ENCODE results near the gene NAA80.
"Not testable (repeated sequence)": the region's sequence is repeated elsewhere in the genome, so short reads cannot be mapped to it uniquely, and the experiment has no call there.

The NAA80 gene

DNA sequence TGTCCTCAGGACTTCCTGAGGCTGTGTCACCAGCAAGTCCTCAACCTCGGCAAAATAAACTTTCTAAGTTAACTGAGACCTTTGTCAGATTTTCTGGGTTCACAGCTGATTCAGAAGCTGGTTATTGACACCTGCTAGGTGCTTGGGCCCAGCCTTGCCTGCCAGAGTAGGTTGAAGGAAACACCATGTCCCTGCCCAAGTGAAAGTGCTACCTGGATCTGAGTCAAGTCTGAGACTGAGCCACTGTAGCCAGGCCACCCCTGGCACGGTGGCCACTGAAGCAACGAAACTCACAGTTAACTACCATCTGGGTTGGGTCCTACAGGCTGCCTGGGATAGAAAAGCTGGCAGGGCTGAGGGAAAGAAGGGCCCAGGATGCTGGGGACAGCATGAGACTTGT is 15.1 kb upstream of the NAA80 start:
- Histone ChIP-seq H3K36me3 (replicated peaks) (peaks cover 22% of the 10 kb centered on the region), H3K4me3 (no peak overlapping the region), H3K9me3 (no peaks in the 10 kb centered on the region), H3K27me3 (ENCODE audit: low read depth) (no peaks in the 10 kb centered on the region), H3K4me1 (no peaks in the 10 kb centered on the region)
- in situ Hi-C loops (cut with MboI; ENCODE audit: low sequenced_read_pairs) = no loop called here
- no peak for DNase-seq (ENCODE audit: low spot score in 2 of 2)

DNA sequence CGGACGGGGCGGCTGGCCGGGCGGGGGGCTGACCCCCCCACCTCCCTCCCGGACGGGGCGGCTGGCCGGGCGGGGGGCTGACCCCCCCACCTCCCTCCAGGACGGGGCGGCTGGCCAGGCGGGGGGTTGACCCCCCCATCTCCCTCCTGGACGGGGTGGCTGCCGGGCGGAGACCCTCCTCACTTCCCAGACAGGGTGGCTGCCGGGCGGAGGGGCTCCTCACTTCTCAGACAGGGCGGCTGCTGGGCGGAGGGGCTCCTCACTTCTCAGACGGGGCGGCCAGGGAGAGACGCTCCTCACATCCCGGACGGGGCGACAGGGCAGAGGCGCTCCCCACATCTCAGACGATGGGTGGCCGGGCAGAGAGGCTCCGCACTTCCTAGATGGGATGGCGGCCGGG is 12.8 kb upstream of the NAA80 start:
- H3K4me1 ChIP-seq; H3K27me3 ChIP-seq (ENCODE audit: low read depth); H3K36me3 ChIP-seq (replicated peaks); H3K4me3 ChIP-seq; DNase-seq (ENCODE audit: low spot score in 2 of 2); in situ Hi-C loops (cut with MboI; ENCODE audit: low sequenced_read_pairs): not testable (repeated sequence)
- H3K9me3 ChIP-seq = peaks cover 12% of the 10 kb centered on the region

DNA sequence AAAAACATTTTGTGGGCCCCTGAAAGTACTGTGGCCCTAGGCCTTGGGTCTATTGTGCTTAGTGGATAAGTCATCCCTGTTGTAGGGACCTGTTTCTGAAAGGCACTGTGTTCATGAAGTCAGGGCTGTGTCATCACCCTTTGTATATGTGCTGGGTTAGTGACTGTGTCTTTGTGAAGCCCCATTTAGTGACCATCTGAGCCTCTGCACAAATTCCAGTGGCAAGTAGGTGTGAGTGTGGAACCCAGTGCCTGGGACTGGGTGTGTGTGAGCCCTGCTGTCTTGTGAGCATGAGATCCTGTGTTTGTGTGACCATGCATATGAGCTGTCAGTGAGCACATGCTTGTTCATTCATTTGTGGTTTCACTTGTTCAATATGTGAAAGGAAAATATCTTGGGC is 5.4 kb upstream of the NAA80 start:
- Histone ChIP-seq H3K27me3 (ENCODE audit: low read depth) (no peaks in the 10 kb centered on the region), H3K4me3 (no peak overlapping the region), H3K36me3 (replicated peaks) (no peaks in the 10 kb centered on the region), H3K9me3 (peaks cover 21% of the 10 kb centered on the region), H3K4me1 (peaks cover 8% of the 10 kb centered on the region)
- DNase-seq (ENCODE audit: low spot score in 2 of 2) = no peak
- in situ Hi-C loops (cut with MboI; ENCODE audit: low sequenced_read_pairs) = no loop called here

DNA sequence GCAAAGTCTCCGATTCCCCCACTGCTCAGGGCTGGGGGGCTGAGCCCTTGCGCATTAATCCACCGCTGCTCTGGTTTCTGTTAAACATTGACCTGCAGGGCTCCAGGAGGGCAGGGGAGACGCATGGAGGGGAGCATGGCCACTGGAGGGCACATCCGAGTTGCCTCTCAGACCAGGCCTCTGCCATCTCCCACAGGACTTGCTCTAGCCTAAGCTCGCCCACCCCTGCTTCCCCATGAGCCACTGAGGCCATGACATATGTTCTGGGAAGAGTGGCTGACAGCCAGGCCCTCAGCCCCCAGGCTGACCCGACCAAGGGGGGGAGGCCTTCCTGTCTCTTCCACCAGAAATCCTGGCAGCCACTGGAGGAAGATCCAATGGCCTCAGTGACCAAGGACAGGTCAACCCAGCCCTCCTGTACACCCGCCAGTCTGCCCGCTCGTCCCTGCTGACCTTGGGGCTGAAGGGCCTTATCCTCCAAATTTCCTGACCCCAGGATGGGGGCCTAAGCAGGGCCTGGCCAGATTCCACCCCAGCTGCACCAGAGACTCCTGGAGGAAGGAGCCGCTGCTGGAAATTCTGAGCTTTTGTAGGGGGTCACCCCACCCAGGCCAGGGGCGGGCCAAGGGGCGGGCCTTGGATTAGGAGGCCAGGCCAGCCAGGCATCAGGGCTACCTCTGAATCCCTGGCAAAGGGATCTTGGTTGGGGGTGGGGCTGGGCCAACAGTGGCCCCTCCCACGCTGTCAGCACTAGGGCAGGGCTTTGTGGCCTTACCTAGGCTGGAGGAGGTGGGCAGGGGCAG is 4.0 kb upstream of the NAA80 start, which contains the start of gene HYAL1:
HYAL1 (minus strand) TSS at position 562 of the 803 bp plus-strand sequence. CDS start 618 bp downstream, outside the sequence.
- peak in 1 of 2 experiments; percentile 71 for DNase-seq (ENCODE audit: low spot score in 2 of 2)
- H3K36me3 ChIP-seq (replicated peaks) = no peaks in the 10 kb centered on the region
- H3K4me1 ChIP-seq = peaks cover 10% of the 10 kb centered on the region
- H3K4me3 ChIP-seq = no peak within 1 kb of the TSS
- no peaks in the 10 kb centered on the region for H3K27me3 ChIP-seq (ENCODE audit: low read depth)
- peaks cover 14% of the 10 kb centered on the region for H3K9me3 ChIP-seq
- in situ Hi-C loops (cut with MboI; ENCODE audit: low sequenced_read_pairs) = no loop called here

DNA sequence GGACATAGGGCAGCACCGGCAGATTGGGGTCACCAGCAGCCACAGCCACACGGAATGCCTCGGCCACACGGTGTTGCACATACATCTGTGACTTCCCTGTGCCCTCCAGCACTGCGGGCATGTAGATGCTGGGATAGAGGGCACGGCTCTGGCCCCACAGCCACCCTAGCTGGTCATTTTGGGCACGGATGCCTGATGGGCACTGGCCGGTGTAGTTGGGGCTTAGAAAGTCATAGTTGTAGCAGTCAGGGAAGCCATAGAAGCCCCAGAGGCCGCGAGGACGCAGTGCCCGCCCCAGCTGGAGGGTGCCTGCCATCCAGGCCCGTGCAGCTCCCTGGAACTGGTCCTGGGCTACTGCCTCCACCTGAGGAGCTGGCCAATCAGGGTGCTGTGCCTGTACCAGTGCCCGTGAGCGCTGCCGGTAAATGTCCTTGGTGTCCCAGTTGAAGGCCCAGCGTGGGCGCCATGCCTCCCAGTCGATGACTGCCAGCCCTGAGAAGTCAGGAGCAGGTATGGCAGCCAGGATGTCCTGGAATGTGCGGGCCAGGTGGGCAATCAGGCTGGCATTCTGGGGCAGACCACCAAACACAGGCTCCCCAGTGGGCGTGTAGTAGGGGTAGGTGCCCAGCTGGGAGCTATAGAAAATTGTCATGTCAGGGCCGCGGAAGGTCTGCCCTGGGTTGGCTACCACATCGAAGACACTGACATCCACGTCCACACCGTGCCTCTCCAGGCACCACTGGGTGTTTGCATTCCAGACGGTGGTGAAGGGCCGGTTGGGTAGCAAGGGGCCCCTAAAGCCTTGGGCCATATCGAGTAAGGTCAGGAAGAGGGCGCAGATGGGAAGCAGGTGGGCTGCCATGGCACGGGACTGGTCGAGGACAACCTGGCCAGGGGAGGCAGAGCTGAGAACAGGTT is 3.1 kb upstream of the NAA80 start:
- H3K4me1 ChIP-seq = peaks cover 12% of the 10 kb centered on the region

DNA sequence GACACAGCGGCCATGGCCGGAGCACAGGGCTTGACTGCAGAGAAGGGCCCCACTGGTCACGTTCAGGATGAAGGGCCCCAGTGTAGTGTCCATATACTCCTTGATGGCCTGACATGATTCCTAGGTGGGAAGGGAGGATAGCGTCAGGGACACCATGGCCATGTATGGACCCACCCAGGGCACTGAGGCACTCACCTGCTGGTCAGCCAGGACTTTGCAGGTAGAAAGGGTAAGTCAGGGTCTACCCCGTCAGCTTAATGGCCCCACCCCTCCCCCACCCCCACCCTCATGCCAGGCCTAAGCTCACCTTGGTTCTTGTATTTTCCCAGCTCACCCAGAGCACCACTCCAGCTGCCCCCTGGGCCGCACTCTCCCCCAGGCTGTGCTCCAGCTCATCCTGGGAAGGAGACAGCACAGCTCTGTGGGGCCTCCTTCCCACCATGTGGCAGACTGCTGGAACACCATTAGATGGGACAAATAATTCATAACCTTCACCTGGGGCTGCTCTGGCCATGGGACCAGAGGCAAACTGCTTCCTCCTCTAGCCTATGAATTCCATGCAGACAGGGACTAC is 1.6 kb upstream of the NAA80 start:
- Histone ChIP-seq H3K4me3 (no peak overlapping the region), H3K27me3 (ENCODE audit: low read depth) (no peaks in the 10 kb centered on the region), H3K4me1 (peaks cover 12% of the 10 kb centered on the region), H3K9me3 (no peaks in the 10 kb centered on the region), H3K36me3 (replicated peaks) (no peaks in the 10 kb centered on the region)
- no peak for DNase-seq (ENCODE audit: low spot score in 2 of 2)
- in situ Hi-C loops (cut with MboI; ENCODE audit: low sequenced_read_pairs) = no loop called here

More for the DNA sequence above, 3.1 kb upstream of the NAA80 start:
- H3K36me3 ChIP-seq (replicated peaks) = no peaks in the 10 kb centered on the region
- H3K9me3 ChIP-seq = peaks cover 11% of the 10 kb centered on the region
- no peak overlapping the region for H3K4me3 ChIP-seq
- no peaks in the 10 kb centered on the region for H3K27me3 ChIP-seq (ENCODE audit: low read depth)
- DNase-seq (ENCODE audit: low spot score in 2 of 2) = no peak
- in situ Hi-C loops (cut with MboI; ENCODE audit: low sequenced_read_pairs) = no loop called here

DNA sequence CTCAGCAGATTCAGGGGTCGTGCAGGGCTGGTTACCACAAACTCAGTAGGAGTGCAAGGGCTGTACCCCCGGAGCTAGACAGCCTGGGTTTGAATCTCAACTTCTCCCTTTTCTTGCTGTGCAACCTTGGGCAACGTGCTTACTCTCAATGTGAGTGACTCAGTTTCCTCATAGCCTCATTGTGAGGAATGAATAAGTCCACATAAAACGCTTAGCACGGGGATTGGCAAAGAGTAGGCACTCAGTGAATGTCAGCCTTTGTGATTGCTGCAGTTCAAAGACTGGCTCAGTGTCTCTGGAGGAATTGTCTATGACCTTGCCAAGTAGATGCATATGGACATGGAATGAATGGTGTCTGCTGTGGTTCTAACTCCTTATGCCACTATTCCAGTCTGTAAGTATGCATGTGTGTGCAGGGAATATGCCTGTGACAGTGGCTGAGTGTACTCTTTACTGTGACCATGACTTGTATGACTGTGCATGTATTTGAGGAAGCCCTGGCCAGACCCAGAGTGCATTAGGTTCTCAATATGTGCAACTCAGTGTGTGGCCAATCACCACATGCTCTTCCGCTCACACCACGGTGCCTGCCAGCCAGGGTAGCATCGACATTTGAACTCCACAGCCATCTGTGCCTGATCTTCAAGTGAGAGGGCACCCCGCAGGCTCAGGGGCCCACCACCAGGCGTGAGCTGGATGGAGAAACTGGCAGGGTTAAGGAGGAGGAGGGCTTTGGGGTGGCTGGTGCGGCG is 900 bp upstream of the NAA80 start:
- Histone ChIP-seq H3K4me1 (peaks cover 12% of the 10 kb centered on the region), H3K4me3 (peak overlapping the region; percentile 75), H3K36me3 (replicated peaks) (no peaks in the 10 kb centered on the region), H3K9me3 (no peaks in the 10 kb centered on the region), H3K27me3 (ENCODE audit: low read depth) (no peaks in the 10 kb centered on the region)
- no peak for DNase-seq (ENCODE audit: low spot score in 2 of 2)
- in situ Hi-C loops (cut with MboI; ENCODE audit: low sequenced_read_pairs) = no loop called here

DNA sequence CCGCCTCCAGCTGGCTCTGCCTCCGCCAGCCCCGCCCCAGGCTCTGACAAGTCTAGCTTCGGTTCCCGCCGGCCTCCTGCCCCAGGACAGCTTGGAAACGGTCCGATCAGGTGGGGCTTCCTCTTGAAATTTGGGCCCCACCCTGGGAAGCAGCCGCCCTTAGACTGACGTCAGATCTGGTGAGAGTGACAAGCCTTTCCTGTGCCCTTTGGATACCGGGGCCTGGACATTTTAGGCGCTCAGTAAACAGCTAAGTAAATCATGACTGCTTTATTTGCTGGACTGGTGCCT is 378 bp upstream of the NAA80 start:
- no peak for DNase-seq (ENCODE audit: low spot score in 2 of 2)
- peaks cover 12% of the 10 kb centered on the region for H3K4me1 ChIP-seq
- no peaks in the 10 kb centered on the region for H3K36me3 ChIP-seq (replicated peaks)
- in situ Hi-C loops (cut with MboI; ENCODE audit: low sequenced_read_pairs) = no loop called here
- no peaks in the 10 kb centered on the region for H3K9me3 ChIP-seq
- H3K27me3 ChIP-seq (ENCODE audit: low read depth) = no peaks in the 10 kb centered on the region
- peak overlapping the region; percentile 75 for H3K4me3 ChIP-seq

DNA sequence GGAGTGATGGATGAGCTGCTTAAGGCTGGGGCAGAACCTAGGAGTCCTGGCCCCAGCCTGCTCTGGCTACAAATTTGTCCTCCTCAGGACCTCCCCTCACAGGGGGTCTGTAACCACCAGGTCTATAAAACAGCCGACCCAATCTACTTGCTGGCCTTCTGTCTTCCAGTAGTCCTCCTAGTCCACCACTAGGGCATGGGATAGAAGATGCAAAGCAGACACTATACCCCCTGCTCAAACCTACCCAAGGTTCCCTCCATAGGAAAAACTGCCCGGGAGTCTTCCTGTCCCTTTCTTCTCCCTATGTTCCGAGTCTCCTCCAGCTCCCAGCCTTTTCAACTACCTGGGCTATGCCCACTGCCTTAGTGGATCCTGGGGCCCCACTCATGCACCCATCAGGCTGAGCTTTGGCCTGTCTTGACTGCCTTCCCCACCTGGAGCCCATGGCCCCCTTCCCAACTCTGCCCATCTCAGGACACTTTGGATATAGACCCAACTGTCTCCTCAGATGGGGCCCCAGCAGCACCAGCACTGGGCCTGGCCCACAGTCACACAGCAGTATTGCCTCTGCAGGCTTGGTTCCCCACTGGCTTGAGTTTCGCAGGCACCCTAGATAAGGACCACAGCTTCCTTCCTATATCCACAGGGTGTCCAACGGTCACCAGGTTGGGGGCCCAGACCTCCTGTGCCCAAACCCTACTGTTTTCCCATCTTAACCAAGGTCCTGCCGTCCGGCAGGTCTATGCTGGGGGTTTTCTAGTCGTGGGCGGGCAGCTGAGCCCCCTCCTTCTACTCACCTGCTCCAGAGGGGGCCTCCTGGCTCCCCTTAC is 1.1 kb downstream of the NAA80 start:
- H3K4me1 ChIP-seq = peaks cover 12% of the 10 kb centered on the region
- no peaks in the 10 kb centered on the region for H3K27me3 ChIP-seq (ENCODE audit: low read depth)
- in situ Hi-C loops (cut with MboI; ENCODE audit: low sequenced_read_pairs) = no loop called here
- H3K9me3 ChIP-seq = no peaks in the 10 kb centered on the region
- no peak for DNase-seq (ENCODE audit: low spot score in 2 of 2)
- no peaks in the 10 kb centered on the region for H3K36me3 ChIP-seq (replicated peaks)
- peak overlapping the region; percentile 75 for H3K4me3 ChIP-seq

DNA sequence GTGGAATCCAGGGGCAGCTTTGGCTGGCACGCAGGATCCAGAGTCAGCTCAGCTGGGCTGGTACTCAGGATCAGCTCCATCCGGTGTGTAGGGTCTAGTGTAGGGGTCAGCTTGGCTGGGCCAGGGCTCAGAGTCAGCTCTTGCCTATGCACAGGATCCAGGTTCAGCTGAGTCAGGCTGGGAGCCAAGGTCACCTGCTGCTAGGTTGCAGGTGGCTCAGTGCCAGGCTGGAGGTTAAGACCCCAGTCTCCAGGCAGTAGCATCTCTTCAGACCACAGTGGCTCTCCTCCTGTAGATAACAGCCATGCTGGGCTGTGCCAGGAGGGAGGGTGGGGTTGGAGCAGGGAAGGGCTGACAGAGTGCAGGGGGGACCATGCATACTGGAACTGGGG is 1.8 kb downstream of the NAA80 start:
- in situ Hi-C loops (cut with MboI; ENCODE audit: low sequenced_read_pairs) = no loop called here
- no peak overlapping the region for H3K4me3 ChIP-seq
- no peaks in the 10 kb centered on the region for H3K27me3 ChIP-seq (ENCODE audit: low read depth)
- DNase-seq (ENCODE audit: low spot score in 2 of 2) = no peak
- no peaks in the 10 kb centered on the region for H3K9me3 ChIP-seq
- no peaks in the 10 kb centered on the region for H3K36me3 ChIP-seq (replicated peaks)
- H3K4me1 ChIP-seq = peaks cover 17% of the 10 kb centered on the region

DNA sequence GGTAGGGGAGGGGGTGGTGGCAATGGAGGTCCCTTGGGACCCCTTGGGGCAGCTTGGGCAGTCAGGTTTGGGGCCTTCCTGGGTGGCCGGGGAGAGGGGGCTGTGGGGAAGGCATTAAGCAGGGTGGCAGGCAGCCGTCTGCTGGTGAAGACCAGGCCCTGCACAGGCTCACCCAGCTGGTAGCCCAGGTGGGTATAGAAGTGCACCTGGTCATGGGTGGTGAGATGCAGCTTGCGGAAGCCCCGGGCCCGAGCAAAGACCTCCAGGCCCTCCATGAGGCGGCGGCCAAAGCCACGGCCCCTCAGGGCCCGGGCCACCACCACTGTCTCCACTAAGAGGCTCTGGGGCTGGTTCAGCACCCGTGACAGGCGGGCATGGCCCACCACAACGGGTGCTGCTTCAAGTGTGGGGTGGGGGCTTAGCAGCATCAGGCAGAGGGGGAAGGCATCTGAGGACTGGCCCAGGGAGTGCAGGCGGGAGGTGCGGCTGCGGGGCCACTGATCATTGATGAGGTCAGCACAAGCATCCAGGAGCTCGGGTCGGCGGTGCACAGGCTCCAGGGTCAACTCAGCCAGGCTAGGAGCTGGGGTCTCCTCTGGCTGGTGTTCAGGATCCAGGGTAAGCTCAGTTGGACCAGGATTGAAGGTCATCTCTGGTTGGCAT is 2.4 kb downstream of the NAA80 start:
- peaks cover 17% of the 10 kb centered on the region for H3K4me1 ChIP-seq

DNA sequence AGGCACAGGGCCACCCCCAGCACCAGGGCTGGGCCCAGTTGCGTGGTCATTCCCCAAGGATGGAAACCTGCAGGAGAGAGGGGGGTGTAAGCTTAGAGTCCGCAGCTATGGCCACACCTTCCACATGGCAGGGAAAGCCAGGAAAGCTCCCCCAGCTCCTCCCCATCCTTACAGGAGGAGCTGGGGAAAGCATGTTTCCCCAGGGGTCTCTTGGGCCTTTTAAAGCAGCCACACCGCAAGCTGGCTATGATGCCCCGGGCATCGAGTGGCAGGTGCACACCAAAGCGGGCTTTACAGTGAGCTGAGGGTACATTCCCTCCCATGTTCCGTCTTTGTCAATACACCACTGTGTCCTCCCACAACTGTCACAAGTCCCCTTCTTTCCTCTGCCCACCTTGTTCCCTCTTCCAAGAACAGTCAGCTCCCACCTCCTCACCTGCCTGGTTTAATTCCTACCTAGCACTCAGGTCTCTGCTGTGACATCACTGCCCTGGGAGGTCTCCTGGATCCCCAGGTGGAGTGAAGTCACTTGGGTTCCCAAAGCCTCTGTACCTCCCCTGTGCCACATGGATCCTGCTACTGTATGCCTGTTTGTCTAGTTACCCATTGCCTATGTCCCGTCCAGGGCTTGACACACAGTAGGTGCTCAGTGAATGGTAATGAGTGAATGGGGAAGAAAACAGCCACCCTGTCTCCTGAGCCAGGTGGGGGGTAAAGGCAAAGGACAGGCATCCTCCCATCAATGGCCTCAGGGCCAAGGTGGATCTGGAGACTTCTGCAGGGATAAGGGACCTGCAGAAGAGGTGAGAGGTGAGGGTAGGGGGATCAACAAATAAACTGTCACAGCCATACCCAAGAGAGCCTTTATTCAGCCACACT is 3.4 kb downstream of the NAA80 start:
- H3K36me3 ChIP-seq (replicated peaks) = peaks cover 4% of the 10 kb centered on the region
- no peaks in the 10 kb centered on the region for H3K27me3 ChIP-seq (ENCODE audit: low read depth)
- in situ Hi-C loops (cut with MboI; ENCODE audit: low sequenced_read_pairs) = no loop called here
- no peaks in the 10 kb centered on the region for H3K9me3 ChIP-seq
- no peak overlapping the region for H3K4me3 ChIP-seq
- no peak for DNase-seq (ENCODE audit: low spot score in 2 of 2)
- peaks cover 17% of the 10 kb centered on the region for H3K4me1 ChIP-seq

More for the DNA sequence above, 2.4 kb downstream of the NAA80 start:
- peaks cover under 1% of the 10 kb centered on the region; the same call in 1 of the 2 replicates for H3K36me3 ChIP-seq (replicated peaks)
- H3K9me3 ChIP-seq = no peaks in the 10 kb centered on the region
- no peaks in the 10 kb centered on the region for H3K27me3 ChIP-seq (ENCODE audit: low read depth)
- DNase-seq (ENCODE audit: low spot score in 2 of 2) = no peak
- in situ Hi-C loops (cut with MboI; ENCODE audit: low sequenced_read_pairs) = no loop called here
- H3K4me3 ChIP-seq = no peak overlapping the region
